Raji (cell line): ENCODE measurements around the gene TTLL1.

ENCODE experiments used
- POLR2A ChIP-seq: IDR thresholded peaks from 2 replicates; pipeline ENCODE4 v1.6.1; 2011; ENCODE audit warnings: low read depth, low read length, control low read depth; ENCODE audit not compliant: insufficient read depth

TTLL1 gene

DNA sequence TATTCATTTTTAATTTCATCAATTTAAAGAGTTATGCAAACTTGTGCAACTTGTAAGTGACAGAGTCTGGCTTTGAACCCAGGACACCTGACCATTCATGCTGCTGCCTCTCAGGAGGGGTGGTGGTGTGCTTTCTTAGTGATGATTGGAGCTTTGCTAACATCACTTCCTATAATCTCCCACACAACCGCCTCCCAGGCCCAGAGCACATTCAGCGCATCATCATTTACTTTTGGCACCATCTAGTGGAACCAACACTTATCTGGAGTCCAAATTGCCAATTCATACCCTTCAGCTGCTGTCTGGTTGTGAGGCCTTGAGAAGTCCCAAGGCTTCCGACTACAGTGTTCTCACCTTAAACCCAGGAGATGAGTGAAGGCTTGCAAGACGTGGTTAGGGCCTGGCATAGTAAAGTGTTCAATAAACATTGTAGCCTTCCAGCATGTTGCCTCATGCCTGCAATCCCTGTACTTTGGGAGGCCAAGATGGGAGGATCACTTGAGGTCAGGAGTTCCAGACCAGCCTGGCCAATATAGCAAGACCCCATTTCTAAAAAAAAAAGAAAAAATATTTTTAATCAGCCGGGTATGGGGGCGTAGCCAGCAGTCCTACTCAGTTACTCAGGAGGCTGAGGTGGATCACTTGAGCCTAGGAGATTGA lies 1.1 kb upstream of the TTLL1 start:
- TF ChIP-seq POLR2A, result 0 out of 2 replicates have a peak, but pooled peaks have one; percentile 13

GRCh38 chr22:43088627-43088983 lies 586 bp downstream of the TTLL1 start:
- TF ChIP-seq POLR2A, result no peak

DNA sequence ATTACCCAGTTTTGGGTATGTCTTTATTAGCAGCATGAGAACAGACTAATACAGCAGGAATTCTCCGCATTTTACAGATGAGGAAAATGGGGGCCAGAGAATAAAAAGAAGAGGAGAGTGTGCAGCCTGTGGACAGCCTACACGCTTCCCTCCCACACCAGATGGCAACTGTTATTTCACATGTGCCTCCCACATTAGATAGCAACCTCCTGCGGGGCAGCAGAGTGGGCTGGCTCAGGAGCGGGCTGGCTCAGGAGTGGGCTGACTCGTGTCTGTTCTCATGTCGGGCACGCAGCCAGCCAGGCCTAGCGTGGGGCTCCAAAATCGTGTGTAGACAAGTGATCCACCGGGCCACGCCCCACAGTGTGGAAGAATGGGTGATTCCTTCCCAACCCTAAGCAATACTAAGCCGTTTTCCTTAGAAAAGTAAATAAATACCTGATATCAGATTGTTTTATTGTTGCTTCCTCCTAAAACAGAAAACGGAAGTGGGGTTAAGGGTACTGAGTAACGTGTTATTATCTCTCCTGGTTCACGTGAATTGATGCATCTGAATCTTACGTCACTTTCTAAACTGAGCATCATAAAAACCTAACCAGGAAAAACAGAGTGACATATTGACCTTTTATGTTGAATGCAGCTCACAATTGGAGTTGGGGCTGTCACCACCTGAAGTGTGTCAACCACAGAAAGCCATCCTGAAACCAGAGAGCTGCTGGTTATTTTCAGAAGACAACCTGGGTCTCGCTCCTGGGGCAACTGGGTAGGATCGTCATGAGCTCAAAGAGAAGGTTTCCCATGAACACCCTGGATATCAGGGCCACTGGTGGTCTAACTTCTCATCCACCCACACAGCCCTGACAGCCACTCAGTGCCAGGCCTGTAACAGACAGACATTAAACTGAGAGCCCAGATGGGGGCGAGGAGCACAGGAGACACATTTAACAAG lies 3.3 kb downstream of the TTLL1 start:
- no peak for TF ChIP-seq POLR2A

GRCh38 chr22:43081968-43082367 lies 7.2 kb downstream of the TTLL1 start:
- TF ChIP-seq POLR2A, result no peak

DNA sequence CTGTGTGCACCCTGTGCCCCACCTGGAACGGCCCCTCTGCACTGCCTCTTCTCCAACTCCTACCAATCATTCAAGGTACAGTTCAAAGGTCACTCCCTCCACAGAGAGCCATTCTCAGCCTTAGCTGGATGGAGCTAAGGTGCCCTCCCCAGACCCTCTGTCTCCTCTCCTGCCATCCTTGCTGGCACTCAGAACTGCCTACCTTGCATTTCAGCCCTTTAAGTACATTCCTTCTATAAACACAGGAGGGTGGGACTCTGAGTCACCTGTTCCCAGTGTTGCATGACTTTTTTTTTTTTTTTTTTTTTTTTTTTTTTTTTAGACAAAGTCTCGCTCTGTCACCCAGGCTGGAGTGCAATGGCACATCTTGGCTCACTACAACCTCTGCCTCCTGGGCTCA lies 8.6 kb downstream of the TTLL1 start:
- TF ChIP-seq POLR2A, result no peak

- TF ChIP-seq POLR2A, result no peak
Measured at GRCh38 chr22:43079742-43080141, 9.4 kb downstream of the TTLL1 start.

DNA sequence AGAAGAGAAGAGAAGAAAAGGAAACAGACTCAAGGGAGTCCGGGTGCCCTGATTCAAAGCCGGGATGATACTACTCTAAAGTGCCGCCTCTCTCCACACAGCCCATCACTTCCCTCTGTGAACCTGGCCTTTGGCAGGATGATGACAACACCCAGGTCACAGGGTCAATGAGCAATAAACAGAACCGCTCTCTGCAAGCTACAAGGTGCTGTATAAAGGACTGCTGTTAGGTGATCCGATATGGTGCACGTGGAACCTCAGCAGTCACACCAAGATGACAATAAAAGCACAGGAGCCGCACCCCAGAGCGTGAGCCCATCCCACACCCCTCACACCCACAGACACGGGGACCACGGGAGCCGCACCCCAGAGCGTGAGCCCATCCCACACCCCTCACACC lies 10.7 kb downstream of the TTLL1 start:
- no peak for TF ChIP-seq POLR2A

DNA sequence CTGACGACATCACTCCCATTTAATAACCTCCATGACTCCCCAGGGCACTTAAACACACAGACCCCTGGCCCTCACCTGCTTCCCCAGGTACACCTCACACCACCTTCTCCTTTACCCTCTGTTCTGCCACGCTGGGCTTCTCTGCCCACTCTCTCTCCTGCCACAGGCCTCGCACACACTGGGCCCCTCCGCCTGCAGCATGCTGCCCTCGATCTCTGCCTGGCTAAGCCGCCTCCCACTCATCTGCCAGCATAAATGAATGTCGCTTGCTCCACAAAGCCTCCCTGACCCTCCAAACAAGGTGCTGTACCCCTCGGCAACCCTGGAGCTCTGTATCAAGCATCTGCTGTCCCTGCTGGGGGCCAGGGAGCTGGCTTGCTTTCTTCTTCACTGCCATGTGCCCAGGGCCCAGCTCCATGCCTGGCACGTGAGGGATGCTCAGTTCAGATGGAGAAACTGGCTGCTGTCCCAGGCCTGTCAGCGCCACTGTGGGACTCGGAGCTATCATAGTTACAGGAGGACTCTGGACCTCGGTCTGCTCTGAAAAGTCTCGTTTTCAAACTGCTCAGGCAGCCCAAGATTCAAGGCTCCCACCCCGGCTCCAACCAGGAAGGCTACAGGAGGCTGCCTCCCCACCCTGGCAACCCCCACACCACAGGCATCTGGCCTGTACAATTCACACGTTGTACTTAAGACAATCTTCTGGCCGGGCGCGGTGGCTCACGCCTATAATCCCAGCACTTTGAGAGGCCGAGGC lies 11.9 kb downstream of the TTLL1 start:
- no peak for TF ChIP-seq POLR2A

DNA sequence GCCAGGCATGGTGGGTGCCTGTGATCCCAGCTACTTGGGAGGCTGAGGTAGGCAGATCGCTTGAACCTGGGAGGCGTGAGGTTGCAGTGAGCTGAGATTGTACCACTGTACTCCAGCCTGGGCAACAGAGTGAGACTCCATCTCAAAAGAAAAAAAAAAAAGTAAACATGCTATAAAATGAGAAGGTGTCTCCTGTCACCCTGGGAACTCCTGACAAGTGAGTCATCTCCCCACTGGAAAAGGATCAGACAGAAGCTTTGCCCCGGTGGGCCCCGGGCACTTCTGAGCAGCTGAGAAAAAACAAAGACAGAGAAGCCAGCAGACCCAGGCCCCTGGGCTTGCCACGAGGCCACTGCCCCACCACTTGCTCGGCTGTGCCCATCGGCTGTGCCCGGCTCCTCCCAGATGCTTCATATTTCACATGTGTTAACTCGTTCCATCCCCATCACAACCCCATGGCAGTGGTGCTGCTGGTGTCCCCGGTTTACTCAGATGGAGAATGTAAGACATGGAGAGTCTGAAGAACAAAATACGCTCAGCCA lies 22.3 kb downstream of the TTLL1 start:
- no peak for TF ChIP-seq POLR2A

- TF ChIP-seq POLR2A, result no peak
Measured at GRCh38 chr22:43066134-43066533, 23.1 kb downstream of the TTLL1 start.

DNA sequence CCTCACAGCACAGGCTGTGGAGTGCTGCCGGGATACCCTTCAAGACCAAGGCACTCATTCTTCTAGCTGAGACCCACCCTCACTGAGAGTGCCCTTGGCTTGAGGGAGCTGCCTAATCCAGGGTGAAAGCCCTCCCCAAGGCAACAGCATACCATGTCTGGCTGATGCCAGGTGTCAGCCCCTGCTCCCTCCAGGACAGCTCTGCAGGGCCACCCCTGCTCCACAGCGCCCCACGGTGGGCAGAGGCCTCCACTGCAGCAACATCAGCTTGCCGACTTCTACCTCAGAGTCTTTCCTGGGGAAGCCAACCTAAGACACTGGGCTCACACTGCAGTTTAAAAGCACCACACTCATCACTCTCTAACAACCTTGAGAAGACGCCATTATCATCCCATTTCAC lies 29.0 kb downstream of the TTLL1 start:
- no peak for TF ChIP-seq POLR2A

DNA sequence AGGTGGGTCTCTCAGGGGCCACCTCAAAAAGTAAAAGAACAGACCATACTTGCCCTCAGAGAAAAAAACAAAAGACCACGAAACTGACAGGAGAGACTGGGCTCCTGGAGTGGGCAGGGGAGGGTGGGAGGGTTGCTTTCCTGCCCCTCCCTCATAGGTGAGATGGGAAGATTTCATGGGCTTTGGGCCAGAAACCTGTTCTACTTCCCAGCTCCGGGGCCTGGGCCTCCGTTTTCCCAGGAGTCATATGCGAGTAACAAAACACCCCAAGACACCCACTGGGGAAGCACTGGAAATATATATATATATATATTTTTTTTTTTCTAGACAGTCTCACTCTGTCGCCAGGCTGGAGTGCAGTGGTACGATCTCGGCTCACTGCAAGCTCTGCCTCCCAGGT lies 31.6 kb downstream of the TTLL1 start:
- no peak for TF ChIP-seq POLR2A

GRCh38 chr22:43053176-43053575 lies 36.0 kb downstream of the TTLL1 start:
- TF ChIP-seq POLR2A, result no peak

DNA sequence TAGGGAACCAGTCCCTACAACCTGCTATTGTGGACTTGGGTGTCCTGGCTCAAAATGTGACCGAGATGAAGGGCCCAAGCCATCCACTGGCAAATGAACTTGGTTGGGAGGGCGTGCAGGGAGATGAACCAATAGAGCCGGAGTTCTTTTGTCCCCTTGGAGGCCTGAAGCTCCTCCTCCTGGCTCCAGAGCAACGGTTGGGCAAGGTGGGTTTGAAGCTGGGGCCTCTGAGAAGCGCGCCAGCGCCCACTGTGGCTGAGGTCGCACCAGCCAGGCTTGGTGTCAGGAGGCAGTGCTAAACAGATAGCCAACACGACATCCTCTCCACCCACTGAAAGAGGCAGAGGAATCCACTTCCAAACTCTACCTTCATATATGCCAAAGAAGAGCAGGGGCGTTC lies 38.2 kb downstream of the TTLL1 start:
- no peak for TF ChIP-seq POLR2A

DNA sequence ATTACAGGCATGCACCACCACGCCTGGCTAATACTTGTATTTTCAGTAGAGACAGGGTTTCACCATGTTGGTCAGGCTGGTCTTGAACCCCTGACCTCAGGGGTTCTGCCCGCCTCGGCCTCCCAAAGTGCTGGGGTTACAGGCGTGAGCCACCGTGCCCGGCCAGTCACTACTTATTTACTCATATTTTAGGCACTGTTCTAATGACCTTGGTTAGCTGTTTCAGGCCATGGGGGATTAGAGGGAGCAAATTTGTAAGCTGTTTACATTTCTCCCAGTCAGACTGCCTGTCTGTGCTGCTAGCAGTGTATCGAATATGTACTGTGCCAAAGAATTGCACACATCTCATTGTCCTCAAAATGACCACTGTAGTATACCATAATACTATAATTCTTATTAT lies 41.6 kb downstream of the TTLL1 start:
- no peak for TF ChIP-seq POLR2A

DNA sequence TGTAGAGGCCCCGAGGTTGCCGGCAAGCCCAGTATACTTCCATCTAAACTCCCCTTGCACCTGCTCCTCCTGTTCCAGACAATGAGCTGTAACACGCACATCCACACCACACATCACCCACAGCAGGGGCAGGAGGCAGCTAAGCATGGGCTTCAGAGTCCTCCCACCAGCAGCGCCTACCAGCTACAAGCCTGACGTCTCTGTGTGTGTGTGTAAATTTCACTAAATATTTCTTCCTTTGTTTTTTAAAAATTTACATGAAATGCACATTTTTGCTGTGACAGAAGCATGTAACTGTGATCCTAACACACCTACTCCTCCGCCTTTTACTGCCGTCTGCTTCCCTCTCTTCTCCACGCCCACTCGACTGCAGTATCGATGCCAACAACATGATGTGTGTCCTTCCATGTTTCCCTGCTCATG lies 44.9 kb downstream of the TTLL1 start:
- no peak for TF ChIP-seq POLR2A
